CD14-positive monocyte (primary cell): ENCODE measurements around the gene PALM2AKAP2. TPM values are rescaled to one million over a fixed set of nuclear protein-coding genes. Genes with fewer than 3 reads are reported as not detected.

ENCODE experiments used
- DNase-seq, 3 donors: peaks; one replicate each; pipeline ENCODE4 v3.0.0-alpha.2; 2011 to 2022
- H2AFZ ChIP-seq: 2 replicates; pipeline ENCODE4 v1.6.0; 2012; ENCODE audit warnings: mild to moderate bottlenecking, low read depth, low read length, inconsistent platforms; ENCODE audit not compliant: insufficient read depth, poor library complexity, severe bottlenecking
- H3K27ac ChIP-seq, 2 donors: 1 replicate in 1 of 2; 2 replicates in 1 of 2; pipeline ENCODE4 v1.5.1; 2012 to 2013; ENCODE audit warnings: low read length in 2 of 2, control low read depth in 1 of 2, inconsistent platforms in 1 of 2, low read depth in 1 of 2, mild to moderate bottlenecking in 1 of 2
- H3K27me3 ChIP-seq, 2 donors: one replicate each; pipeline versions ENCODE4 v1.6.0 to v1.6.1; 2011 to 2013; ENCODE audit warnings: low read length in 2 of 2; ENCODE audit not compliant: control insufficient read depth in 2 of 2, insufficient read depth in 2 of 2
- H3K36me3 ChIP-seq, 2 donors: replicated peaks in 1 of 2; 1 replicate in 1 of 2; 2 replicates in 1 of 2; pipeline versions ENCODE4 v1.5.1 to v1.6.1; 2012 to 2013; ENCODE audit warnings: low read length in 2 of 2, control low read depth in 1 of 2, inconsistent platforms in 1 of 2, mild to moderate bottlenecking in 1 of 2; ENCODE audit not compliant: insufficient read depth in 2 of 2, control insufficient read depth in 1 of 2
- H3K4me1 ChIP-seq, 2 donors: 1 replicate in 1 of 2; 2 replicates in 1 of 2; pipeline versions ENCODE4 v1.5.1 to v1.6.1; 2012 to 2013; ENCODE audit warnings: low read length in 2 of 2, control low read depth in 1 of 2, inconsistent platforms in 1 of 2, mild to moderate bottlenecking in 1 of 2, moderate library complexity in 1 of 2; ENCODE audit not compliant: insufficient read depth in 2 of 2, control insufficient read depth in 1 of 2
- H3K4me2 ChIP-seq: replicated peaks from 2 replicates; pipeline ENCODE3; 2012; ENCODE audit warnings: low read length, moderate library complexity, mild to moderate bottlenecking; ENCODE audit not compliant: poor library complexity, severe bottlenecking; ENCODE audit errors: extremely low read depth
- H3K4me3 ChIP-seq, 3 experiments: fragments of 200-600 bp in 1 of 3; sonication (generic) in 1 of 3; replicated peaks in 1 of 3; 1 replicate in 2 of 3; 2 replicates in 1 of 3; pipeline ENCODE4 v1.5.1; 2011 to 2013; ENCODE audit warnings: low read length in 3 of 3, mild to moderate bottlenecking in 3 of 3, control low read depth in 2 of 3, low read depth in 2 of 3, inconsistent platforms in 1 of 3, moderate library complexity in 1 of 3
- H3K79me2 ChIP-seq: 2 replicates; pipeline ENCODE4 v1.6.0; 2012; ENCODE audit warnings: mild to moderate bottlenecking, control low read depth, inconsistent platforms, low read length, moderate library complexity; ENCODE audit not compliant: insufficient read depth
- H3K9ac ChIP-seq: 2 replicates; pipeline ENCODE4 v1.6.0; 2017; ENCODE audit warnings: low read length, mild to moderate bottlenecking; ENCODE audit not compliant: insufficient read depth, poor library complexity, severe bottlenecking
- H3K9me3 ChIP-seq, 2 donors: replicated peaks in 1 of 2; 1 replicate in 1 of 2; 2 replicates in 1 of 2; pipeline versions ENCODE4 v1.5.1 to v1.6.1; 2012 to 2013; ENCODE audit warnings: low read length in 2 of 2, control low read depth in 1 of 2; ENCODE audit not compliant: control insufficient read depth in 1 of 2, insufficient read depth in 1 of 2
- H4K20me1 ChIP-seq: 2 replicates; pipeline ENCODE4 v1.6.0; 2012; ENCODE audit warnings: mild to moderate bottlenecking, low read length, control low read depth, moderate library complexity; ENCODE audit not compliant: insufficient read depth
- H3K27ac Mint-ChIP-seq, 7 donors: one replicate each; pipeline ENCODE4 v1.8.0; 2020; ENCODE audit warnings: mild to moderate bottlenecking in 7 of 7, mixed read lengths in 7 of 7, moderate library complexity in 6 of 7, inconsistent platforms in 2 of 7
- H3K27me3 Mint-ChIP-seq, 3 donors: one replicate each; pipeline ENCODE4 v1.8.0; 2021 to 2022; ENCODE audit warnings: low read depth in 3 of 3, mild to moderate bottlenecking in 3 of 3, mixed read lengths in 3 of 3, moderate library complexity in 3 of 3, inconsistent platforms in 1 of 3
- H3K36me3 Mint-ChIP-seq, 2 donors: one replicate each; pipeline ENCODE4 v1.8.0; 2020; ENCODE audit warnings: mixed read lengths in 2 of 2, inconsistent platforms in 1 of 2, mild to moderate bottlenecking in 1 of 2
- H3K4me1 Mint-ChIP-seq: one replicate; pipeline ENCODE4 v1.8.0; 2020; ENCODE audit warnings: mild to moderate bottlenecking, mixed read lengths
- H3K4me3 Mint-ChIP-seq, 2 donors: one replicate each; pipeline ENCODE4 v1.8.0; 2020; ENCODE audit warnings: mild to moderate bottlenecking in 2 of 2, mixed read lengths in 2 of 2, moderate library complexity in 1 of 2
- H3K9me3 Mint-ChIP-seq, 7 donors: one replicate each; pipeline ENCODE4 v1.8.0; 2020 to 2022; ENCODE audit warnings: mixed read lengths in 7 of 7, mild to moderate bottlenecking in 6 of 7, moderate library complexity in 6 of 7, inconsistent platforms in 2 of 7
- CTCF ChIP-seq: fragments of 200-600 bp; IDR thresholded peaks from one replicate; pipeline ENCODE4 v1.8.0; 2022; ENCODE audit warnings: antibody characterized with exemption, mild to moderate bottlenecking
- WGBS: methylation state at CpG from one replicate; pipeline ENCODE4 v1.1.5; 2013; ENCODE audit warnings: missing lambda C conversion rate; ENCODE audit not compliant: insufficient coverage; 5-methylcytosine and 5-hydroxymethylcytosine counted together
- intact Hi-C, 2 donors: fragments of 100-400 bp; cut with micrococcal nuclease; formaldehyde crosslinking; loops; one replicate each; pipeline versions ENCODE4 v1.15.0 to v1.15.1; 2023
- polyA plus RNA-seq, 3 donors: library from polyadenylated mRNA; depleted of rRNA in 1 of 3; unstranded in 2 of 3; stranded (reverse) in 1 of 3; fragments of 300-500 nt in 2 of 3; fragments of >200 nt in 1 of 3; fragmentation: Illumina TruSeq in 2 of 3; gene quantifications; 1 replicate in 2 of 3; 2 replicates in 1 of 3; pipeline ENCODE4 v1.2.3, GENCODE V29; 2012 to 2021

PALM2AKAP2 gene
- polyA plus RNA-seq, 3 donors: not detected

GRCh38 chr9:109789971-109790370, 10.0 kb downstream of the PALM2AKAP2 start:
- no peaks in the 10 kb centered on the region for H3K27me3 ChIP-seq
- peaks cover under 1 to 9% (median 6%) of the 10 kb centered on the region in 3 donors for H3K27me3 Mint-ChIP-seq
- no peak for DNase-seq
- H3K79me2 ChIP-seq: no peaks in the 10 kb centered on the region
- TF ChIP-seq CTCF: no peak
- H2AFZ ChIP-seq: no peak overlapping the region
- H3K4me3 Mint-ChIP-seq: no peak overlapping the region
- no peaks in the 10 kb centered on the region for H3K36me3 Mint-ChIP-seq
- H4K20me1 ChIP-seq: no peaks in the 10 kb centered on the region
- no peaks in the 10 kb centered on the region for H3K4me1 Mint-ChIP-seq
- H3K9me3 ChIP-seq: no peaks in the 10 kb centered on the region
- intact Hi-C loops: no loop called here
- H3K4me2 ChIP-seq: no peak overlapping the region
- no peak overlapping the region for H3K9ac ChIP-seq
- H3K4me1 ChIP-seq: no peaks in the 10 kb centered on the region
- H3K36me3 ChIP-seq: no peaks in the 10 kb centered on the region
- H3K27ac Mint-ChIP-seq: no peak overlapping the region
- WGBS: no CpG with 5 or more reads among the region's 3 CpGs
- peaks cover 0 to 3% (median 0%) of the 10 kb centered on the region in 7 donors for H3K9me3 Mint-ChIP-seq
- no peak overlapping the region for H3K4me3 ChIP-seq
- H3K27ac ChIP-seq: no peak overlapping the region

DNA sequence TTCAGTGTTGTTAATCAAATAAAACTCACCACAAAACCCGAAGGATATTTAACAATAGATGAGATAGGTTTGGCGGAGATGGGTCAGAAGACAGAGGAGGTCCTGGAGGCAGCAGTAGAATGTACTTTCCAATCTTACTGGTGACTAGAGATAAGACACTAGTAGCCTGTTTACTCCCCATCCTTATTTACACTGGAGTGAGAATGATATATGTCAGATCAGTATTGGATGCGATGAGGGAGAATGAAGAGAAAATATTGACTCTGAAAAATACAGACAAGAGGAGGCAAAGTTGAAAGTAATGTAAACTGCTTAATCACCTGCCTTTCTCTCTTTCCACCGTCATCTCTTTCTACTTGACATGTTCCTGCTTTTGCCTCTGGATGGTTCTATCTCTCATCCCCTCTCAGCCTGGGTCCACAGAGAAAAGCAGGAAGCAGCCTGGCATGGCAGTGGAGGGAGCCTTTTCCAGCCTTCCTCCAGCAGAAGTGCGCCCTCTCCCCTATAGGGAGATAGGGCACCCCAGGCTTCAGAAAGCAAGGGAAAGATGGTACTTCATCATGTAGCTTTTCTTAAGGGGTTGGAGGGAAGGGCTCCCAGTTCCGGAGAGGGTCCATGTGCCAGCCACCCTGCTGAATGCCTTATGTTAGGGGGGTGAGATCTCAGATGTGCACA, 11.1 kb downstream of the PALM2AKAP2 start:
- H3K4me1 Mint-ChIP-seq: no peaks in the 10 kb centered on the region
- H3K9ac ChIP-seq: no peak overlapping the region
- H3K4me3 ChIP-seq: no peak overlapping the region
- intact Hi-C loops: no loop called here
- no peaks in the 10 kb centered on the region for H3K27me3 ChIP-seq
- no peaks in the 10 kb centered on the region for H3K79me2 ChIP-seq
- H3K27me3 Mint-ChIP-seq: peaks cover 0 to 6% (median 5%) of the 10 kb centered on the region in 3 donors
- H3K9me3 Mint-ChIP-seq: peaks cover 0 to 3% (median 0%) of the 10 kb centered on the region in 7 donors
- no peak overlapping the region for H3K4me3 Mint-ChIP-seq
- H3K4me1 ChIP-seq: no peaks in the 10 kb centered on the region
- no peaks in the 10 kb centered on the region for H3K36me3 ChIP-seq
- 100% methylated on average over 1 of the region's 6 CpGs for WGBS
- DNase-seq: no peak
- H3K4me2 ChIP-seq: no peak overlapping the region
- H3K27ac ChIP-seq: no peak overlapping the region
- TF ChIP-seq CTCF: no peak
- no peak overlapping the region for H2AFZ ChIP-seq
- H4K20me1 ChIP-seq: no peaks in the 10 kb centered on the region
- H3K27ac Mint-ChIP-seq: no peak overlapping the region
- no peaks in the 10 kb centered on the region for H3K36me3 Mint-ChIP-seq
- H3K9me3 ChIP-seq: no peaks in the 10 kb centered on the region
